NCI-H446 (cell line): ENCODE results near the gene DNAJB4.
"Not testable (repeated sequence)": the region's sequence is repeated elsewhere in the genome, so short reads cannot be mapped to it uniquely, and the experiment has no call there.

Experiments used
- DNase-seq, 2 experiments: peaks; one replicate each; lab custom pipeline; 2025; lab: John Stamatoyannopoulos, UW

The DNAJB4 gene

DNA sequence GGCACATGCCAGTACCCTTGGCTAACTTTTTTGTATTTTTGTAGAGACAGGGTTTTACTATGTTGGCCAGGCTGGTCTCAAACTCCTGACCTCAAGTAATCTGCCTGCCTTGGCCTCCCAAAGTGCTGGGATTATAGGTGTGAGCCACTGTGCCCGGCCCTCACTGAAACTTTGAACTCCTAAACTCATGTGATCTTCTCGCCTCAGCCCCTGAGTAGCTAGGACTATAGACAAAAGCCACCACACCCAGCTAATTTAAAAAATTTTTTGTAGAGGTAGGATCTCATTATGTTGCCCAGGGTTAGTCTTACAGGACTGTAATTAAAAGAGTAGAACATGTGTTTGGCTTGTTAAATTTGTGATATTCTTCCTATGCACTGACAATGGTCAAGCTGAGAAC is 60.1 kb downstream of the DNAJB4 start:
- DNase-seq: not testable (repeated sequence)
